SH-SY5Y (cell line): Measurements from ENCODE around the gene AKIP1.

Source experiments
- GATA2 ChIP-seq: IDR thresholded peaks from 2 replicates; pipeline ENCODE4 v1.6.1; 2011; ENCODE audit warnings: mild to moderate bottlenecking, low read depth, low read length
- GATA3 ChIP-seq: IDR thresholded peaks from 2 replicates; pipeline ENCODE4 v1.6.1; 2011; ENCODE audit warnings: low read depth, mild to moderate bottlenecking, low read length, moderate library complexity

GRCh38 chr11:8917157-8917825 is 6.3 kb downstream of the AKIP1 start:
- TF ChIP-seq GATA3 (no peak), GATA2 (no peak)
